ENCODE results near the gene TMEM205. TPM values are rescaled to one million over a fixed set of nuclear protein-coding genes. Genes with fewer than 3 reads are reported as not detected.
A peak's percentile ranks its signal among the peaks of the same experiment; 100 is the strongest.
"Not testable (repeated sequence)": the region's sequence is repeated elsewhere in the genome, so short reads cannot be mapped to it uniquely, and the experiment has no call there.

TMEM205 gene
- total RNA-seq, 1 donor = 59.4 TPM

DNA sequence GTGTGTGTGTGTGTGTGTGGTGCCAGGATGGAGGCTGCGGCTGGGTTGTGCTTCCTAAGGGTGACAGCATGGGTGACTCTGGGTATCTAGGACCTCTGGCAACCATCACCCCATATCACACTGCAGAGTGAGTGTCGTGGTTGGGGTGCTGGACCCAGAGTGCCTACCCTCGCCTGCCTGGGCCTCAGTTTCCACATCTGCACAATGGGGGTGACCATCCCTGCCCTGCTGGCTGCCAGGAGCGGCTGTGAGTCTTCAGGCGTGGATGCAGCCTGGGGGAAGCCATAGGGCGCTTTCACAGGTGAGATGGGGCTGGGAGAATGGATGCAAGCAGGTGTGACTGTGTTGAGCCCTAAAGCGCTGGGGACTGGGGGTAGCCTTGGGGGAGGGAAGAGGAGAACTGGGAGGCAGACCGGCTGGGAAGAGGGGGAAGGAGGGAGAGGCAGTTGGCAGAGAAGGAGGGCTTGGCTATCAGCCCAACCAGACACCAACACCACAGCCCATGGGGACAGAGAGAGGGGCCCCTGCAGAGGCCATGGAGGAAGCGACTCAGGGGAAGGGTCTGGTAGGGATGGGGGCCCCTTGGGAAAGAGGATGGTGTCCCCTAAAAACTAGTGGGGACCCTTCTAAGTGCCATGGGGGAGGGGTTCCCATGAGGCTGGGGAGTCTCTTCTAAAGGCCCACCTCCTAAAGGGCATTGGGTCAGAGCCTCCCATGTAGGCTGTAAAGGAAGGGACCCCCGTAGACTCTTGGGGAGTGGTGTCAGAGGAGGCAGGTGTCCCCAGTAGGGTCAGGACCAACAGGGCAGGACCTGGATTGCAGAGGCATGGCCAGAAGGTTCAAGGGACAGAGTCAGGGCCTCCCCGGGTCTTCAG is 10.8 kb upstream of the TMEM205 start:
- Histone ChIP-seq H3K4me3 (ENCODE audit: insufficient read depth, low read length) (peak overlapping the region; percentile 74), H3K79me2 (ENCODE audit: insufficient read depth, low read length) (peaks cover 11% of the 10 kb centered on the region), H3K4me2 (ENCODE audit: insufficient read depth, low read length) (peak overlapping the region; percentile 92), H3K27me3 (ENCODE audit: insufficient read depth, low read length) (no peaks in the 10 kb centered on the region), H3K27ac (ENCODE audit: low read depth, low read length) (no peak overlapping the region), H4K20me1 (ENCODE audit: insufficient read depth, low read length) (peaks cover 27% of the 10 kb centered on the region), H3K4me1 (ENCODE audit: insufficient read depth, low read length) (peaks cover 10% of the 10 kb centered on the region), H3K36me3 (ENCODE audit: insufficient read depth, low read length) (peaks cover 27% of the 10 kb centered on the region), H2AFZ (ENCODE audit: low read length) (no peak overlapping the region), H3K9me3 (ENCODE audit: low read depth, low read length) (no peaks in the 10 kb centered on the region)
- TF ChIP-seq, protein P1, sequence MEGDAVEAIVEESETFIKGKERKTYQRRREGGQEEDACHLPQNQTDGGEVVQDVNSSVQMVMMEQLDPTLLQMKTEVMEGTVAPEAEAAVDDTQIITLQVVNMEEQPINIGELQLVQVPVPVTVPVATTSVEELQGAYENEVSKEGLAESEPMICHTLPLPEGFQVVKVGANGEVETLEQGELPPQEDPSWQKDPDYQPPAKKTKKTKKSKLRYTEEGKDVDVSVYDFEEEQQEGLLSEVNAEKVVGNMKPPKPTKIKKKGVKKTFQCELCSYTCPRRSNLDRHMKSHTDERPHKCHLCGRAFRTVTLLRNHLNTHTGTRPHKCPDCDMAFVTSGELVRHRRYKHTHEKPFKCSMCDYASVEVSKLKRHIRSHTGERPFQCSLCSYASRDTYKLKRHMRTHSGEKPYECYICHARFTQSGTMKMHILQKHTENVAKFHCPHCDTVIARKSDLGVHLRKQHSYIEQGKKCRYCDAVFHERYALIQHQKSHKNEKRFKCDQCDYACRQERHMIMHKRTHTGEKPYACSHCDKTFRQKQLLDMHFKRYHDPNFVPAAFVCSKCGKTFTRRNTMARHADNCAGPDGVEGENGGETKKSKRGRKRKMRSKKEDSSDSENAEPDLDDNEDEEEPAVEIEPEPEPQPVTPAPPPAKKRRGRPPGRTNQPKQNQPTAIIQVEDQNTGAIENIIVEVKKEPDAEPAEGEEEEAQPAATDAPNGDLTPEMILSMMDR (IDR thresholded peaks at IDR 0.05; ENCODE audit: extremely low read depth, low read depth, low read length) = no peak
- DNase-seq (ENCODE audit: insufficient read length, low spot score, missing footprints) = peak; percentile 92

GRCh38 chr19:11356074-11356397 is 10.0 kb upstream of the TMEM205 start:
- H3K4me3 ChIP-seq (ENCODE audit: insufficient read depth, low read length) = peak overlapping the region; percentile 74
- peaks cover 19% of the 10 kb centered on the region for H3K36me3 ChIP-seq (ENCODE audit: insufficient read depth, low read length)
- H3K27ac ChIP-seq (ENCODE audit: low read depth, low read length) = no peak overlapping the region
- H3K4me1 ChIP-seq (ENCODE audit: insufficient read depth, low read length) = peaks cover 10% of the 10 kb centered on the region
- H4K20me1 ChIP-seq (ENCODE audit: insufficient read depth, low read length) = peaks cover 27% of the 10 kb centered on the region
- H2AFZ ChIP-seq (ENCODE audit: low read length) = no peak overlapping the region
- H3K9me3 ChIP-seq (ENCODE audit: low read depth, low read length) = no peaks in the 10 kb centered on the region
- peaks cover 11% of the 10 kb centered on the region for H3K79me2 ChIP-seq (ENCODE audit: insufficient read depth, low read length)
- DNase-seq (ENCODE audit: insufficient read length, low spot score, missing footprints) = peak; percentile 81
- peak overlapping the region; percentile 92 for H3K4me2 ChIP-seq (ENCODE audit: insufficient read depth, low read length)
- no peaks in the 10 kb centered on the region for H3K27me3 ChIP-seq (ENCODE audit: insufficient read depth, low read length)
- TF ChIP-seq, protein P1 (IDR thresholded peaks at IDR 0.05; ENCODE audit: extremely low read depth, low read depth, low read length) = no peak

- H3K27ac ChIP-seq (ENCODE audit: low read depth, low read length) = no peak within 1 kb of the TSS
- peaks cover 11% of the 10 kb centered on the region for H3K79me2 ChIP-seq (ENCODE audit: insufficient read depth, low read length)
Measured at GRCh38 chr19:11355160-11356073, 9.3 kb upstream of the TMEM205 start, which contains the start of gene PLPPR2. TSS of gene PLPPR2 (plus strand) at chr19:11355432. CDS start at chr19:11357674, 2,242 bp downstream.

DNA sequence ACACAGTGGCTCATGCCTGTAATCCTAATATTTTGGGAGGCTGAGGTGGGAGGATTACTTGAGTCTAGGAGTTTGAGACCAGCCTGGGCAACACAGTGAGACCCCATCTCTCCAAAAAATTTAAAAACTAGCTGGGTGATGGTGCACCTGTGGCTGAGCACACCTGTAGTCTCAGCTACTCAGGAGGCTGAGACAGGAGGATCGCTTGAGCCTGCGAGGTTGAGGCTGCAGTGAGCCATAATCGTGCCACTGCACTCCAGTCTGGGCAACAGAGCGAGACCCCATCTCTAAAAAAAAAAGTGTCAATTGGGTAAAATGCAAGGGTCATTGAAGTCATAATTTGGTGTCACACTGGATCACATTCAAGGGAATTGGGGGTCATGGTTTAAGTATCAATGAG is 8.0 kb upstream of the TMEM205 start:
- H3K9me3 ChIP-seq (ENCODE audit: low read depth, low read length); H3K4me3 ChIP-seq (ENCODE audit: insufficient read depth, low read length); H3K4me1 ChIP-seq (ENCODE audit: insufficient read depth, low read length); H3K27me3 ChIP-seq (ENCODE audit: insufficient read depth, low read length); H3K4me2 ChIP-seq (ENCODE audit: insufficient read depth, low read length); H3K36me3 ChIP-seq (ENCODE audit: insufficient read depth, low read length); DNase-seq (ENCODE audit: insufficient read length, low spot score, missing footprints); H2AFZ ChIP-seq (ENCODE audit: low read length); H3K27ac ChIP-seq (ENCODE audit: low read depth, low read length): not testable (repeated sequence)
- H4K20me1 ChIP-seq (ENCODE audit: insufficient read depth, low read length) = peaks cover 24% of the 10 kb centered on the region
- H3K79me2 ChIP-seq (ENCODE audit: insufficient read depth, low read length) = peaks cover 11% of the 10 kb centered on the region

More at GRCh38 chr19:11355160-11356073, 9.3 kb upstream of the TMEM205 start, which contains the start of gene PLPPR2:
- Histone ChIP-seq H4K20me1 (ENCODE audit: insufficient read depth, low read length) (peaks cover 27% of the 10 kb centered on the region), H2AFZ (ENCODE audit: low read length) (no peak within 1 kb of the TSS), H3K36me3 (ENCODE audit: insufficient read depth, low read length) (peaks cover 12% of the 10 kb centered on the region), H3K9me3 (ENCODE audit: low read depth, low read length) (no peaks in the 10 kb centered on the region), H3K27me3 (ENCODE audit: insufficient read depth, low read length) (no peaks in the 10 kb centered on the region), H3K4me1 (ENCODE audit: insufficient read depth, low read length) (peaks cover 10% of the 10 kb centered on the region), H3K4me2 (ENCODE audit: insufficient read depth, low read length) (peak within 1 kb of the TSS; percentile 92), H3K4me3 (ENCODE audit: insufficient read depth, low read length) (peak within 1 kb of the TSS; percentile 74)
- peak; percentile 100 for DNase-seq (ENCODE audit: insufficient read length, low spot score, missing footprints)
- TF ChIP-seq, protein P1 (IDR thresholded peaks at IDR 0.05; ENCODE audit: extremely low read depth, low read depth, low read length) = no peak

Data from osteoblast (primary cell).